EL (cell line): ENCODE data around the gene ATG12.
"Not testable (repeated sequence)": the region's sequence is repeated elsewhere in the genome, so short reads cannot be mapped to it uniquely, and the experiment has no call there.

Experiments used
- DNase-seq: peaks from one replicate; pipeline ENCODE4 v3.0.0-alpha.2; 2016

Gene ATG12

GRCh38 chr5:115842089-115842935 lies 947 bp upstream of the ATG12 start:
- DNase-seq, result peak; percentile 77

- no peak for DNase-seq
These were observed 492 bp downstream of the ATG12 start for GRCh38 chr5:115840873-115841272.

- peak; percentile 63 for DNase-seq
These were observed 2.4 kb downstream of the ATG12 start for GRCh38 chr5:115838885-115839518.

GRCh38 chr5:115835481-115835880 lies 5.9 kb downstream of the ATG12 start:
- no peak for DNase-seq

- DNase-seq, result peak; percentile 47
These were observed 10.1 kb downstream of the ATG12 start for GRCh38 chr5:115831163-115831768.

GRCh38 chr5:115829913-115830312 lies 11.5 kb downstream of the ATG12 start:
- no peak for DNase-seq

- DNase-seq, result no peak
These were observed 15.4 kb downstream of the ATG12 start for GRCh38 chr5:115825948-115826347.

GRCh38 chr5:115824983-115825382 lies 16.4 kb downstream of the ATG12 start:
- DNase-seq, result not testable (repeated sequence)

- no peak for DNase-seq
These were observed 20.5 kb downstream of the ATG12 start for GRCh38 chr5:115820846-115821245.

- no peak for DNase-seq
These were observed 22.5 kb downstream of the ATG12 start for GRCh38 chr5:115818821-115819220.

- no peak for DNase-seq
These were observed 24.0 kb downstream of the ATG12 start for GRCh38 chr5:115817386-115817785.

- DNase-seq, result peak; percentile 68
These were observed 24.9 kb downstream of the ATG12 start, which contains the start of gene CDO1 for GRCh38 chr5:115816226-115817081. TSS of gene CDO1 (minus strand) at chr5:115816659. CDS start at chr5:115816397, 262 bp downstream.

GRCh38 chr5:115815693-115816225 lies 25.6 kb downstream of the ATG12 start:
- DNase-seq, result peak; percentile 28

GRCh38 chr5:115815006-115815692 lies 26.2 kb downstream of the ATG12 start:
- no peak for DNase-seq

GRCh38 chr5:115813719-115814118 lies 27.6 kb downstream of the ATG12 start:
- DNase-seq, result no peak

- DNase-seq, result no peak
These were observed 29.0 kb downstream of the ATG12 start for GRCh38 chr5:115812372-115812771.

GRCh38 chr5:115811406-115811805 lies 30.0 kb downstream of the ATG12 start:
- DNase-seq, result no peak

- DNase-seq, result peak; percentile 61
These were observed 30.6 kb downstream of the ATG12 start for GRCh38 chr5:115810761-115811160.

- no peak for DNase-seq
These were observed 31.4 kb downstream of the ATG12 start for GRCh38 chr5:115809946-115810345.

- not testable (repeated sequence) for DNase-seq
These were observed 33.3 kb downstream of the ATG12 start for GRCh38 chr5:115808066-115808465.

GRCh38 chr5:115807654-115808052 lies 33.7 kb downstream of the ATG12 start:
- no peak for DNase-seq
